ENCODE measurements around the gene AGAP3.

The AGAP3 gene

GRCh38 chr7:151175047-151175792 lies 88.9 kb downstream of the AGAP3 start:
- no peak for TF ChIP-seq CTCF (conservative IDR thresholded peaks at IDR 0.05; ENCODE audit: control insufficient read depth, insufficient read depth, low read depth, low read length)
- DNase-seq (ENCODE audit: low read depth) = no peak

GRCh38 chr7:151175793-151176311 lies 89.6 kb downstream of the AGAP3 start:
- no peak for DNase-seq (ENCODE audit: low read depth)
- H3K4me3 ChIP-seq (ENCODE audit: control insufficient read depth, low read depth, low read length) = no peak overlapping the region
- no peak for TF ChIP-seq CTCF (conservative IDR thresholded peaks at IDR 0.05; ENCODE audit: control insufficient read depth, insufficient read depth, low read depth, low read length)

More at GRCh38 chr7:151175047-151175792, 88.9 kb downstream of the AGAP3 start:
- H3K4me3 ChIP-seq (ENCODE audit: control insufficient read depth, low read depth, low read length) = no peak overlapping the region

GRCh38 chr7:151176401-151176800 lies 90.1 kb downstream of the AGAP3 start:
- H3K4me3 ChIP-seq (ENCODE audit: control insufficient read depth, low read depth, low read length) = no peak overlapping the region
- no peak for TF ChIP-seq CTCF (conservative IDR thresholded peaks at IDR 0.05; ENCODE audit: control insufficient read depth, insufficient read depth, low read depth, low read length)
- DNase-seq (ENCODE audit: low read depth) = no peak

DNA sequence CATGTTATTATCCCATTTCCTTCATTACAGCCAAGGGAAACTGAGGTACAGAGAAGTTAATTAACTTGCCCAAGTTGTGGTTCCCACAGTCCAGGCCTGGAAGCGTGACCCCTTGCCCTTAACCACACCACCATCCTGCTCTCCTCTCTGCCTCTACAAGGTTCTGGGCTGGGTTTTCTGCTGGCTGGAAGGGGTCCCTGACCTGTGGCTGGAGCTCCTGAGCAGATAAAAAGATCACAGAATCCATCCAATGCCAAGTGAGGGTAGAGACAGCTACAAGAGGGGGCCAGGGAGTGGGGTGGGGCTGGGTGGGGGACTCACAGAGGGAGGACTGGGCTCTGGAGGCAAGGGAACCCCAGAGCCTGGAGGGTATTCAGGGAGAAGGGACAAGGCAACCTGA lies 91.0 kb downstream of the AGAP3 start:
- no peak for DNase-seq (ENCODE audit: low read depth)
- no peak for TF ChIP-seq CTCF (conservative IDR thresholded peaks at IDR 0.05; ENCODE audit: control insufficient read depth, insufficient read depth, low read depth, low read length)
- no peak overlapping the region for H3K4me3 ChIP-seq (ENCODE audit: control insufficient read depth, low read depth, low read length)

DNA sequence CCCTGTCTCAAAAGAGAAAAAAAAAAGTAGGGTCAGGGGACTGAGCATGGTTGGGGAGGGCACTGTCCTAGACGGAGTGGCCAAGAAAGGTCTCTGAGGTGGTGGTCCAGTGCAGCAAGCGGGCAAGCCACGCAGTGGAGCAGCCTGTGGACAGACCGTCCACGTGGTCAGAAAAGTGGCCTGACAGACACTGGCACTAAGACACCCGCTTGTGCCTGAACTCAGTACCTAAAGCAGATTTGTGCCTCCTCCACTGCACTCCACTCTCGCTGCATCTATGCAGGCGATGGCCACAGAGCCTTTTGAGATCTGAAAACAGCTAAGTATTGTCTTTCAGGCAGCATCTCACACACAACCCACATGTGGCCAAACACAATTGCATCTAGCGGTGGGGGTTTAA lies 92.0 kb downstream of the AGAP3 start:
- TF ChIP-seq CTCF (conservative IDR thresholded peaks at IDR 0.05; ENCODE audit: control insufficient read depth, insufficient read depth, low read depth, low read length) = no peak
- DNase-seq (ENCODE audit: low read depth) = no peak
- no peak overlapping the region for H3K4me3 ChIP-seq (ENCODE audit: control insufficient read depth, low read depth, low read length)

DNA sequence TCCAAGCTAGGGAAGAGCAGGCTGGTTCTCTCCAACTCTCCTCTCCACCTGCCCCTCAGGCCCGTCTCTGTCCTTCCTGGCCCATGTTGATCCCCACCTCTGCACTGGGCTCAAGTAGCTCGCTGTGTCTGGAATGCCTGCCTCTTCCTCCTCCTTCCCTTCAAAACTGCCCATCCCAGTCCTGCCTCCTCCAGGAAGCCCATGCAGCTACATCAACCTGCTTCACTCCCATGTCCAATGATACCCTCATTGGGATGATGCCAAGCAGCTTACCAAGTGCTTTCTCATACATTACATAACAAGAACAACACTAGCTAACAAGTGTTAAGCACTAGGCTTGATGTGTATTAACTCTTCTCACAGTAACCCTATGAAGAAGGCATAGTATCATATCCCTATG lies 92.6 kb downstream of the AGAP3 start:
- no peak for TF ChIP-seq CTCF (conservative IDR thresholded peaks at IDR 0.05; ENCODE audit: control insufficient read depth, insufficient read depth, low read depth, low read length)
- no peak for DNase-seq (ENCODE audit: low read depth)
- no peak overlapping the region for H3K4me3 ChIP-seq (ENCODE audit: control insufficient read depth, low read depth, low read length)
